CD1c-positive myeloid dendritic cell (primary cell): ENCODE results near the gene SLC22A2.
"Not testable (repeated sequence)": the region's sequence is repeated elsewhere in the genome, so short reads cannot be mapped to it uniquely, and the experiment has no call there.

Experiments used
- DNase-seq: peaks from one replicate; pipeline ENCODE4 v3.0.0-alpha.2; 2016; ENCODE audit errors: extremely low spot score

Gene SLC22A2

GRCh38 chr6:160248538-160248937, 10.1 kb downstream of the SLC22A2 start:
- no peak for DNase-seq

- no peak for DNase-seq
Observed at GRCh38 chr6:160247457-160247883, 11.2 kb downstream of the SLC22A2 start.

GRCh38 chr6:160240691-160241084, 17.9 kb downstream of the SLC22A2 start:
- no peak for DNase-seq

- DNase-seq: no peak
Observed at GRCh38 chr6:160239929-160240690, 18.5 kb downstream of the SLC22A2 start.

GRCh38 chr6:160238761-160239751, 19.6 kb downstream of the SLC22A2 start:
- no peak for DNase-seq

GRCh38 chr6:160238278-160238711, 20.3 kb downstream of the SLC22A2 start:
- no peak for DNase-seq

GRCh38 chr6:160237597-160238275, 20.9 kb downstream of the SLC22A2 start:
- DNase-seq: not testable (repeated sequence)

GRCh38 chr6:160236235-160236872, 22.3 kb downstream of the SLC22A2 start:
- DNase-seq: not testable (repeated sequence)

GRCh38 chr6:160233950-160234640, 24.5 kb downstream of the SLC22A2 start:
- DNase-seq: not testable (repeated sequence)

- DNase-seq: no peak
Observed at GRCh38 chr6:160227769-160228161, 30.9 kb downstream of the SLC22A2 start.

- DNase-seq: no peak
Observed at GRCh38 chr6:160227038-160227768, 31.4 kb downstream of the SLC22A2 start.

GRCh38 chr6:160226118-160226591, 32.5 kb downstream of the SLC22A2 start:
- no peak for DNase-seq

GRCh38 chr6:160224639-160225237, 33.9 kb downstream of the SLC22A2 start:
- no peak for DNase-seq

GRCh38 chr6:160222491-160222890, 36.1 kb downstream of the SLC22A2 start:
- DNase-seq: no peak

- no peak for DNase-seq
Observed at GRCh38 chr6:160221918-160222317, 36.7 kb downstream of the SLC22A2 start.

- DNase-seq: no peak
Observed at GRCh38 chr6:160221423-160221822, 37.2 kb downstream of the SLC22A2 start.

GRCh38 chr6:160218810-160219209, 39.8 kb downstream of the SLC22A2 start:
- no peak for DNase-seq

- DNase-seq: no peak
Observed at GRCh38 chr6:160217863-160218262, 40.8 kb downstream of the SLC22A2 start.

- DNase-seq: no peak
Observed at GRCh38 chr6:160217073-160217472, 41.5 kb downstream of the SLC22A2 start.

GRCh38 chr6:160215232-160215631, 43.4 kb downstream of the SLC22A2 start:
- DNase-seq: no peak
